ENCODE measurements around the gene DST.
"Not testable (repeated sequence)": the region's sequence is repeated elsewhere in the genome, so short reads cannot be mapped to it uniquely, and the experiment has no call there.

DST gene

DNA sequence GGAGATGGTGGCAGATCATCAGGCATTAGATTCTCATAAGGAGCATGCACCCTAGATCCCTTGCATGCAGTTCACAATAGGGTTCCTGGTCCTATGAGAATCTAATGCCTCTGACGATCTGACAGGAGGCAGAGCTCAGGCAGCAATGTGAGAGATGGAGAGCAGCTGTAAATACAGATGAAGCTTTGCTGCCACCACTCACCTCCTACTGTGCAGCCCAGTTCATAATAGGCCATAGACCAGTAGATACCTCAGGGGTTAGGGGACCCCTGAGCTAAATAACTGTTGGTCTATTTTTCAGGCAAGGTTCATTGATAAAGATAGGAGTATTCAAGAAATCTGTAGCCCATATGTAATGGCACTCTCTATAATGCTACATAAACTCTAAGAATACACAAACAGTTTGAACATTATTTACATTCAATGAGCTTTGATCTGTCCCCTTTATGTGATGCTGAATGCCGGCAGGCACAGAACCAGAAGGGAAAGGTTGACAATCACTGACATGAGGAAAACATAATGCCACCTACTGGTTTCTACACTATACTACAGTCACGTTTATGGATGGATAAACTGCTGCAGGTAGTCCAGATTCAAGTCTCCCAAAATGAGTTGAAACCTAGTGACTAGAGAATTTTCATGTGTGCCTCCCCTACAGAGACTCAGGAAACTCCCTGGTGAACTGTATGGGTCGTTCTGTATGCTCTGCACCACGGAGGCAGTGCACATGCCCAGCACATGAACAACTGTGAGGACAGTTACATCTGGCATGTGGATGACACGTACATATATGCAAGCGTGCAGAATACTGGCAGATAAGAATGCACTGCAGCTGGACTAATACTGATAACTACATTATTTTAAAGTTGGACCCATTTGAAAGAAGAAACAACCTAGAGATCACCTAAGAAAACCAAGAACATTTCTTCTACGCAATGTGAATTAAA, 72.0 kb downstream of the DST start:
- no peak for DNase-seq (ENCODE audit: low spot score)

DNA sequence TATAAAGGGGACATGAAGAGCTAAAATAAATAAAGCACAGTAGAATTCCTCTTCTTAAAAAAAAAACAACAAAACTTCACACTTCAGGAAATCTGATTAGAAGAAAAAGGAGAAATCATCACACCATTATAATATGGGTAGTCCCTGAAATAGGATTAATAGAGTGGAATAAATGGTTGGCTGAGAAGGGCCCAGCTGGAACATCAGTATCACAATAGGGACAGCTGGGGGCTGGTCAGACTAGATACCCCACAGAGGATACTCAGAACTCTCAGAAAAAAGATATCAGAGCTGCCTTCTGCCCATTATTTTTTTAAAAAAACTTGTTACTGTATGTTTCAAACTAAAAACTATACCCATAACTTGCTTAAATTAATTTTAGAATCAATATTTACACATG, 75.2 kb downstream of the DST start:
- DNase-seq (ENCODE audit: low spot score): no peak

GRCh38 chr6:56562730-56563129, 80.0 kb downstream of the DST start:
- DNase-seq (ENCODE audit: low spot score): not testable (repeated sequence)

DNA sequence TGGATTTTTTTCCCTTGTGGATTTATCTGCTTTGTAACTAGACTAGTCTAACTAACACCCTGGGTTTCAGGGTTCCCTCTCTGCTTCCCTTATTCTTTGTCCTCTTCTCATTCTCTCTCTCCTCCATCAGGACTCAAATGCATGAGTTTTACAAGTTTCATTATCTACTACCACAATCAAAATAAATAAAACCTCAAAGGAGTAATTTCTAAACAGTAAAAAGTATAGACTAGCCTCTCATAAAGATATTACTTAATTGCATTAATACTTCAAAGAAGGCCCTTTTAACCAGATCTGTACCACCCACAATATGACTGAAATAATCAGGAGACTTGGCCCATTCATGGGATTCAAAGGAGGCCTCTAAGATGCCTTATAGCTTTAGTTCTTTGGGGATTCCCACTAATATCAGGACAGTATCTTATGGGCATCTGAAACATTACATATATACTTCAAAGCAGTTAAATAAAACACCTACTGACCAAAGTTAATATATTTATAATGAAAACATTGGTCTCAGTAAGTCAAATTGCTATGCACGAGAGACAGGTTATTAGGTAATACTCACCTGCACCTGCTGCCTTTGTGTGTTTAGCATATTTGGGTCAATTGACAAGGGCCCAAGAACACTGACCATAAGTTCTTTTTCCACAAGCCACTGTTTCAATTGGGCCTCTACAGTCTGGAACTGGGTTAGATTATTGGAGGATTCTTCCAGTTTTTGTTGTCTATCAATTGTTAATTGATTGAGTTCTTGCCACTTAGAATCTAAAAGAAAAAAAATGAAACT, 85.7 kb downstream of the DST start:
- no peak for DNase-seq (ENCODE audit: low spot score)

DNA sequence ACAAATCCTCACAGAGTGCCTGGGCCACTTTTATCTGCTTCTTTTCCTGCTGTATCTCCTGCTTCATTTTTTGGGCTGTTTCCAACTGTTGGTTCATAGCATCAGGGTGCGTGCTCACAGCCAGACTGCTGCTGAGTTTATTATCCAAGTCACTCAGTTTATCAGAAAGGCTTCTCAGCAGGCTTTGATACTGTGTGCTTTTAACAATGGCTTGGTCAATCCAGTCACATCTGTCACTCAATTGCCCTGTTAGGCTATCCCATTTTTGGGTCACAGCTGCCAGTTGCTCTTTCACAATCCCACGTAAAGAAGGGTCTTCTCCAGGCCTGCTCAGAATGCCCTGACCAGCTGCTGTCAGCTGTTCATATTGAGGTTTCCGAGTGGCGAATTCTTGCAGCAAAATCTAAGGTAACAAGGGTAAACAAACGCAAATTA, 87.2 kb downstream of the DST start:
- DNase-seq (ENCODE audit: low spot score): no peak

- DNase-seq (ENCODE audit: low spot score): no peak
Measured at GRCh38 chr6:56552187-56553130, 90.2 kb downstream of the DST start.

GRCh38 chr6:56551409-56552120, 91.1 kb downstream of the DST start:
- no peak for DNase-seq (ENCODE audit: low spot score)

DNA sequence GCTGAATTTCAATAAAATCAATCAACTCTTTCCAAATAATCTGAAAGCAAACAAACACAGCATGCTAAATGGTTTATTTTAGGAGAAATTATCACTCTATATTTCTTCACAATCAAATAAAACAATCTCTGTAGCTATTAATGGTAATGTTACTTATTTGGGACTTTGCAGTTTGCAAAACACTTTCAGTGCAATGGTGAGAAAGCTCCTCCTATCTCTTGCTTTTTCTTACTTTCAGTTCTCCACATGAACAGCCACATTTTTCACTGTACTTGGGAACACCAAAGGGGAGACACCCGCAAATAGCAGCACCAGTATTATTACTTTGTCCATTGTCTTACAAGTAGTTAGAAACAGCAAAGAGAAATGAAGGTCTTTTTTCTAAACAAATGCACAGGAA, 92.4 kb downstream of the DST start:
- no peak for DNase-seq (ENCODE audit: low spot score)

- DNase-seq (ENCODE audit: low spot score): no peak
Measured at GRCh38 chr6:56549014-56549413, 93.7 kb downstream of the DST start.

DNA sequence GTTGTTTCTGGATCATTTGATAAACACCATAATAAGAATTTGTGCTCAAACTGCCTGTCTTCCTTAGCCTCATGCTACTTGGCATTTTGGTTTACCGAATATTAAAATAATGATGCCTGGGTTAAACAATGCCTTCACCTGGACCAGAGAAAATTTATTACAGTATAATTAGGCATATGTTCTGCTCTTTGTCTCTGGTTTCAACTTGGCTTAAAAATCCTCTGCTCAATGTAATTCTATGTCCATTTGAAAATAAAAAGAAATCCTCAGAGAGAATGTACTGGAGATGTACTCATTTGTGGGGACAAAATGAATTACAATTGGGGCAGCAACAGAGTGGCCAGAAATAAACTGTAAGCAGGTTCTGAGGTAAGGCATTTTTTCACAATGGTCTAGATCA, 95.0 kb downstream of the DST start:
- no peak for DNase-seq (ENCODE audit: low spot score)

DNA sequence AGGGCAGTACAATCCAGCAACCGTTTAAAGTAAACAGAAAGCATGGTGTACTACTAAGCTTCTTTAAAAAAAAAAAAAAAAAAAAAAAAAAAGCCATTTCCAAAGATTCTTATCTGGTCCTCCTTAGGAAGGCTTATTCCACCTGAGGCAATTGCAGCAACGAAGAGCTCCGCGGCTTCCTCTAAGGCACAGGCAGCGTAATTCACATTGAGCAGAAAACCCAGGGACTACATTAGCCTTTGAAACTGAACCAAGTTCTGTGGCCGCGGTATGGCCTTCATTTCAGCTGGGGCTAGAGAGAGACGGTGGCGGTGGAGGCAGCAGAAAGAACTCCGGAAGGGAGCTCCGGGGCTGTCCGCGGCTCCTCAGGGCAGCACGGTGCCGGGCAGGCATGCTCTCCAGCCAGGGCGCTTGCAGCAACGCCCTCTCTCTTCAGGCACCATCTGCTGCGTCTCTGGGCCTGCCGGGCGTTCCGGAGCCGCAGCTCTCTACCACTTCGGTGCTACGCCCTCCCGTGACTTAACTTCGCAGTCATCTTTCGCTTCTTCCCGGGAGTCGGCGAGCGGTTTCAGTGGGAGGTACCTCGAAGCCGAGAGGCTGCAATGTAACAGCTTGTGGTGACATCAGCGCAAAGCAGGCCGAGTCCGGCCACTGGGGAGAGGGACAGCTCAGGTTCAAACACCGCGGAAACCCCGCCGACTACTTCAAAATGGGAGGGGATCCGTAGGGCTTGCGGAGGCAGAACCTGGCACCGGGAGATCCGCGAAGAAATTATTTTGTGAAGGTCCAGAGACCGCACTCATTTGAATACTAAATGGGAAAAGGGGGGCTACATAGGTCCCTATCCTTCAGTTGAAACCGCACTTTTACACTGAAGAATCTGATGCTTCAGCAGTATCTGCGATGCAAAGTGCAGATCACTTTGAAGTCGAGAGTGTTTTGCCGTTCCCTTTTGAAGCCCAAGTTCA, 100.0 kb downstream of the DST start:
- DNase-seq (ENCODE audit: low spot score): peak; percentile 53

DNA sequence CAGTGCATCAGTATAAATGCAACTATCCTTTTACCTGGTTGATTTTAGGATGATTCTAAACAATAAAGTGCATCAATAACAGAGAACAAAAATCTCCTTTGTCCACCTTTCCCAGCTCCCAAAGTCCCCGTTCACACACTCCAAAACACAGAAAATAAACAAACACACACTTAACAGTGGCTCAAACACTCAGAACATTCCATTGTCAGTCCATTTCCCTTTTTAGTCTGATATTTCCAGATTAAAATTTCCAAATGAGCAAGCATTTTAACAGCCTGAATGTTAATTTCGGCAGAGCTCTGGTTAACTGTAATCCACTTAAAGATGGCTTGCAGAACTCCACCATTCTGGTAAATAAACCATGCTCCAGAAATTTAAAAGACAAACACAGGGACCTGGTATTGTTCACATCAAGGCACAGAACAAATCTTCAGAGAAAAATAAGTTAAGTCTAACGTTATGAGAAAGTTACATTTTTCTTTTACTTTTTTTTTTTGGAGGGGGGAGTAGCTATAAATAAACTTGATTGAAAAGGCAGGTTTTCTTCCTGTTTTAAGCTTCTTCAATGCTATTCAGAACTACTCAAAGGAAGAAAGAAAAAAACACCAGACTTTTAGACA, 100.8 kb downstream of the DST start:
- DNase-seq (ENCODE audit: low spot score): no peak

DNA sequence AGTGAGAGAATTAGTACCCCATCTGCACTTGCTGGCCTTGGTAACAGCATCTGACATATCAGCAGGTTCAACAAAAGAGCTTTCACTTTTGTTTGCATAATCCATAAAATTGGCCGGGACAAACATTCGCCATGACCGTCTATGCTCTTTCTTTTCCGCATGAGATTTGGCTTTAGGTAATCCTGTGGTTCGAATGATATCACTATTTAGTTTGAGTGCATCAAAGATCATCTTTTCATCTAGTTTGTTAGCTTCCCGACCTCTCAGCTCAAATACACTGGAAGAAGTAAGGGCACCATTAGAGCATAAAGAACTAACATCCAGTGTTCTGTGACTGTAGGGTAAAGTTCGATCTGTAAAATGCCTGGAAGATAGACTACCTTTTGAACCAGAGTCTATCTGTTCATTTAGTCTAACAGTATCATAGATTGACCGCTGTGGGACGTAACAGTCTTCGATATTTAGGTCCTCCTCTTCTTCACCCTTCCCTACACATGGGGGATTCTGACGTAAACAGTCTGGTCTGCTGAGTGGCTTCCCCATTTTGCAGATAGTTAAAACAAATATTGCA, 101.6 kb downstream of the DST start:
- no peak for DNase-seq (ENCODE audit: low spot score)

GRCh38 chr6:56540232-56541029, 102.3 kb downstream of the DST start:
- DNase-seq (ENCODE audit: low spot score): no peak

- no peak for DNase-seq (ENCODE audit: low spot score)
Measured at GRCh38 chr6:56539527-56540105, 103.1 kb downstream of the DST start.

- DNase-seq (ENCODE audit: low spot score): no peak
Measured at GRCh38 chr6:56538851-56539250, 103.8 kb downstream of the DST start.

DNA sequence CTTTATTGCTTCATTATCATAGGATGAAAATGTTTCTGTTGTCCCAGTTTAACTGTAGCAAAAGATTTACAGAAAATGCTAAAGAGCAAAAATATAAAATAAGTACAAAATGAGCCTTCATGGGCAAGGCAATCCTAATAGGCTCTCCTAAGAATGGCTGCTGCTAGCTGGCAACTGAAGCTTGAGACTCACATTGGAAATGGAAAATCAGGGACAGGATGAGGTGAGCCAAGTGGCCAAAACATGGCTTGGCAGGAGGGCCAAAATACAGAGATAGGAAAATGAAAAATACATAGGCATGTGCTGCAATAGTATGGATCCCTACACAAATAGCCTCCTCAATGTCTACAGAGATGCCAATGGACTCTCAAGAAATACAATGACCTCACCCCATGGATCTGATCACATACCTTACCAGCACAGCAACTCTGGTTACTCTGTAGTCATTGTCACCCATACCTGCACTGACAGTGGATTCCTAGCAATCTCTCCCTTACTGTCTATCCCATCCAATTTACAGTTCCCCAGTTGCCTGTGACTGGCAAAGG, 105.4 kb downstream of the DST start:
- DNase-seq (ENCODE audit: low spot score): no peak

DNA sequence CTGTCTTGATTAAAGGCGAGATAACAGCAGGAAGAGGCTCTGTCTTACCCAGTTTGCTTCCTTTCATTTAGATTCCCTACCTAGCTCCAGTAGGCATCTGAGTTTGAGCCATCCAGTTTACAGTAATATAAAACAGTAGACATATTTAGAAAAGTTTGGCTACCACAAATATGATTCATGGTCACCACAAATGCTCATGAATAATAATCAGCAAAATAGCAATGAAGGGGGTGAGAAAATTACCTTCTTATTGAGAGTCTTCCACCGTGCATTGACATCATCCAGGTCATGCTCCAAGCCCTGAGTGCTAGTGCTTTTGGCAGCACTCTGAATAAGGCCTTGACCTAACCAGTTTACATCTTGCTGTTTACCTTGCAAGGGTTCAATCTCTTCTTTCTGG, 106.2 kb downstream of the DST start:
- DNase-seq (ENCODE audit: low spot score): no peak
